Measurements from ENCODE around the gene ABCA3. TPM values are rescaled to one million over a fixed set of nuclear protein-coding genes. Genes with fewer than 3 reads are reported as not detected.
"Not testable (repeated sequence)": the region's sequence is repeated elsewhere in the genome, so short reads cannot be mapped to it uniquely, and the experiment has no call there.

The ABCA3 gene
- polyA plus RNA-seq, 5 donors, result 6.8 to 16.1 (median 7.3) TPM

DNA sequence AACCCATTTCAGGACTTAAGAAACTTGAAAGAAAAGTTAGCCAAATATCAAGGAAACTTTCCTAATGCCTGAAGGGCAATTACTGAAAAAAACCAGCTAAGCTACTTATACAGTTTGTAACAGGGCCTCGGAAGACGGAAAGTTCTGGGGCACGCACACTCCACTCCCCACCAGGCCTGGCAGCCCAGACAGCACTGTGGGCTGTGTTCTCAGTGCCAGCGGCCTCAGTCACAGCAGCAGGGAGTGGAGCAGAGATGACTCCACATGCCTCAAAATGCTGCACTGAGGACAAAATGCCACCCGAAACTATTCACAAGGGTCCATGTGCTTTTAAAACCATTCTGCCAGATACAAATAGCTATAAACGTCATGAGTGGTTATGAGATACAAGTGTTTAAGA is 82.8 kb downstream of the ABCA3 start:
- DNase-seq, result no peak

- no peak for DNase-seq
These were observed 83.9 kb downstream of the ABCA3 start for GRCh38 chr16:2256531-2257140.

GRCh38 chr16:2253293-2253692 is 87.2 kb downstream of the ABCA3 start:
- no peak for DNase-seq

GRCh38 chr16:2252806-2253148 is 87.8 kb downstream of the ABCA3 start:
- no peak for DNase-seq

DNA sequence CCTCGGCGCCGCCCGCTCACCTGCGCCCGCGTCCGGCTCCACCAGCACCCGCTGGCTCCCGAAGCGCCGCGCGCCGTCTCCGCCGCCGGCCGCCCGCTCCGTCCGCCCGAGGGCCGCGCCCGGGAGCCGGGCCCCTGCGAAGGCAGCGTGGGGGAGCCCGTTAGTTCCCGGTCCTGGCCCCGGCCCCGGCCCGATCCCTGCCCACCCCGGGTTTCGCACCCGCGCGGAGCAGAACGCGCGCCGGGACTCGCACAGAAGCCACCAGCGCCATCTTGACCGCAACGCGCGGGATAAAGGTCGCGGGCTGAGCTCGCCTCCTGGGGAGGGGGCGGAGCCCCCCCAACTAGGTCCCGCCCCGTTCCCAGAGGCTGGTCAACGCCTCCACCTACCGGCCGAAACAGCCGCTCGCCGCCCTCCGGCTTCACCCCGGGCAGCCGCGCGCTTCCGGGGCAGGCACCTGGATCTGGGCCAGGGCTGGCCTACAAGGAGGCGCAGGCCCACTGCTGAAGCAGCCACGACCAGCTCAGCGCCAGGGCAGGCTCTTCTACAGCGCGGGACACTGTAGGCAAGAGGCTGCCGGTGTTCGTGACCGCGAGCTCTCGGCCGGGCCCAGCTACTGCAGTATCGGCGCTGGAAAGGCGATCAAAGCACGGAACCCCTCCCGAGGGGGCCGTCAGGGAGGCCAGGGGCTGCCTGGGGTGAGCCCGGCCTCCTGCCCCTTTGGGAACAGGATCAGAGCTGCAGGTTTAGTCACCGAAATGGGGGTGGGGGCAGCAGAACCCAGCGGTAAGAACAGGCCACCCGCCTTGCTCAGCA is 89.0 kb downstream of the ABCA3 start, which contains the start of gene ECI1:
Gene ECI1 (minus strand): TSS at position 292 of the 816 bp plus-strand sequence. CDS start 21 bp downstream, at position 271.
- DNase-seq, result peak; percentile 95

DNA sequence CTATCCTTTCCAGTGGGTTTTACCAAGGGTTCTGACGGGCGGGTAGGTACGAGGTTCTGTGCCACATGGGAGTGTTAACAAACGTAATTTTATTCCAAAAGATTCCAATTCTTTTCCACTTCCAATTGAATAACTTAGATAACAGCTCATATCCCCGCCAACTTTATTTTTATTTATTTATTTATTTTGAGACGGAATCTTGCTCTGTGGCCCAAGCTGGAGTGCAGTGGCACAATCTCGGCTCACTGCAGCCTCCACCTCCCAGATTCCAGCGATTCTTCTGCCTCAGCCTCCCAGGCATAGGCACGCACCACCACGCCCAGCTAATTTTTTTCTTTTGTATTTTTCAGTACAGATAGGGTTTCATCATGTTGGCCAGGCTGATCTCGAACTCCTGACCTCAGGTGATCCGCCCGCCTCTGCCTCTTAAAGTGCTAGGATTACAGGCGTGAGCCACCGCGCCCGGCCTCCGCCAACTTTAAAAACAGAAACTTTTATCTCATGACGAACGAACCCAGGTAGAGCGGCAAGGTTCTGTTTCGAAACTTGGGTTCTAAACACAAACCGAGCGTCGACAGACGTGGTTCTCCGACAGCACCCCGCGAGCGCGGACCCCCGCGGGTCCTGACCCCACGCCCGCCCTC is 89.8 kb downstream of the ABCA3 start:
- DNase-seq, result no peak

GRCh38 chr16:2246301-2246885 is 94.1 kb downstream of the ABCA3 start:
- no peak for DNase-seq

DNA sequence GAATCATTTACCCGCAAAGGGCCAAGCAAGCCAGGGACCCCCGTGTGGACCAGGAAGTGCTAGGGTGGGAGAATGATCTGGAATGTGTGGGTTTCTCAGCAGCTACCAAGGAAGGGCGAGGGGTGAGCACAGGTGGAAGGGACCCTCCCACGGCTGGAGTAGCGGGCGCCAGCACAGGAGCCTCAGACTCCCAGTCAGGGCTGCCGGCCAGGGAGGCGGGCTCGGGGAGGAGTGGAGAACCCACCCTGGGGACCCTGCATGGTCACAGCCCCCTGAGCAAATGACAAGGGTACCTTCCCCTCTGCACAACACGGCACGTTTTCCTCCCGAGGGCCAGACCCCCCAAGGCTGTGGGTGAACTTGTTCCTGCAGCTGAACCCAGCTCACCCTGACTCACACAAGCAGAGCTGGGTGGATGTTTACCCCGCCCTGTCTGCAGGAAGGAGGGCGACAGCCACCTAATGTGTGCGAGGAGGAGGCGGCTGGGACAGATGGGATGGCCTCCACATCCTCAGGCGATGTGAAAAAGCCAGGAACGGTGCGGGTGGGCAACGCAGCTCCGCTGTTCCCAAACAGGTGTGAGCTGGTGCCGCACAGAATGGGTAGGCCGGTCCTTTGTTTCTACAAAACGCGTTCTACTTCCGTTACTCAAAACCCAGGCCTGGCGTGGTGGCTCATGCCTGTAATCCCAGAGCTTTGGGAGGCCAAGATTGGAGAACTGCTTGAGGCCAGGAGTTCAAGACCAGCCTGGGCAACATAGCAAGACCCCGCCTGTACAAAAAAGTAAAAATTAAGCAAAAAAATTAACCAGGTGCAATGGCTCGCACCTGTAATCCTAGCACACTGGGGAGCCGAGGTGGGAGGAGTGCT is 95.4 kb downstream of the ABCA3 start:
- no peak for DNase-seq

- no peak for DNase-seq
These were observed 96.2 kb downstream of the ABCA3 start for GRCh38 chr16:2244301-2244700.

- DNase-seq, result no peak
These were observed 96.7 kb downstream of the ABCA3 start for GRCh38 chr16:2243781-2244180.

DNA sequence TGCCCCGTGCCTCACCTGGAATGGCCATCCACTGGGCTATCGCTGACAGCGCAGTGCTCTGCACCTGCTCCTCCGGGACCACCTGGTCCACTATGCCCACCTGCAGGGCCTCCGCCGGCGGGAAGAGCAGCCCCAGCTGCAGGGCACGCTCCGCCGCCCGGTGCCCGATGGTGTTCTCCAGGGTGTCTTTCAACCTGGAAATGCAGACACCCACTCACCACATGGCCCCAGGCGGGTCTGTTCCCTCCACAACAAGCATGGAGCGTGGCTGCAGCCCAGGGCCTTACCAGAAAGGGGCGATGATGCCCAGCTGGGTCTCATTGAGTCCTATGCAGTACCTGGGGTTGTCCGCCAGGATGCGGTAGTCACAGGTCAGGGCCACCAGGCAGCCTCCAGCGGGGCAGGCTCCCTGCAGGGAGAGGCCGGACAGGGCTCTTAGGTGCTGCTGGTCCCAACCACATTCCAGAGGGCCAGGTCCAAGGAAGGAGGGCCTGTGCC is 97.4 kb downstream of the ABCA3 start:
- no peak for DNase-seq

- DNase-seq, result no peak
These were observed 97.9 kb downstream of the ABCA3 start for GRCh38 chr16:2242598-2242997.

- DNase-seq, result not testable (repeated sequence)
These were observed 100.2 kb downstream of the ABCA3 start for GRCh38 chr16:2240331-2240730.

DNA sequence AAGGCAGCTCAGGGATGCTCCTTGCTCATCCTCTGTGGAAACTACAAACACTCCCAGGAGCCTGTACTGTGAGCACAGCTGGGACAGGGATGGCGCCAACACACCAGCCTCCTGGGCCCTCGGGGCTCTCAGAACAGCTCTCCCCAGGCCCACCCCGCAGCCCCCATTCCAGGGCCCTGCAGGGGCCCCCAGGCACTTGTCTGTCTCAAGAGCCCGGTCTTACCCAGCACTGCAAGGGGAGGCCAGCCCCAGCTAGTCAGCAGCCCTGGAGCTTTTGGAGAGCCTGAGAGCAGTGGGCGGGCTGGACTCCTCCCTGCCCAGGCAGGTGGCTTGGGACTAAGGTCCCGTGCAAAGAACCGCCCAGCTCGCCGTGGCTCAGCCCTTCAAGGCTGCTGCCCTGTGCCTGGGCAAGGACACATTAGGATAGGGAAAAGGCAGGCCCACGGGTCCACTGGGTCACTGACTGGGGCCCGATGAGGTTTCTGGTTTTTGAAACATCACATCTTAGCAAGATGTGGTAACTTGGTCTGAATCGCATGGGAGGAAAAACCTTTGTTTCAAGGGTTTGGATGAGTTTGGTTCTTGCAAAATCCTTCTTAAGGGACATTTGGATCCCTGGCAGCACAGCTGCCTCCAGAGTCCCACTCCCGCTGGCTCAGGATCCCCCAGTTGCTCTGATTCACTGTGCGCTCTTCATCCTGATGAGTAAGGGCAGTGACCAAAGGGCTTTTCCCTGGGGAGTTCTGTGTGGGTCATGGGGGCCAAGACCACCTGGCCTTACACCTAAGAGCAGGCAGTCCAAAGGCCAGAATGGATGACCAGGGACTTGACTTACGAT is 101.5 kb downstream of the ABCA3 start:
- no peak for DNase-seq

GRCh38 chr16:2238150-2238837 is 102.2 kb downstream of the ABCA3 start:
- DNase-seq, result no peak

DNA sequence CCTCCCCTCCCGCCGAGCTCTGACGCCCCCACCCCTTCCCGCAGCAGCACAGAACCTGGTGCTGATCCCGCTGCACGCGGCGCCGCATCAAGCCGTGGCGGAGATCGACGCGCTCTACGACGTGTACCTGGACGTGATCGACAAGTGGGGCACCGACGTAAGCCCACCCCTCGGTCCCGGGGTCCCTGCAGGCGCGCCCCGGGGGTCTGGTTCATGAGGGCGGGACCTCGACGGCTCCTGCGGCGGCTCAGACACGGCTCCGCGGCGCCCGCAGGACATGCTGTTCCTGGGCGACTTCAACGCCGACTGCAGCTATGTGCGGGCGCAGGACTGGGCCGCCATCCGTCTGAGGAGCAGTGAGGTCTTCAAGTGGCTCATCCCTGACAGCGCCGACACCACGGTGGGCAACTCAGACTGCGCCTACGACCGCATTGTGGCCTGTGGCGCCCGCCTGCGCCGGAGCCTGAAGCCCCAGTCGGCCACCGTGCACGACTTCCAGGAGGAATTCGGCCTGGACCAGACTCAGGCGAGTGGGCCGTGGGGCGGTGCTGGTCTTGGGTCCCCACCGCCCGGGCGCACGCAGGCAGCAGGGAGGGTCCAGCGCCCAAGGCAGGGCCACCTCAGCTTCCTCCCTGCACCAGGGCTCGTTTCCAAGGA is 102.9 kb downstream of the ABCA3 start:
- no peak for DNase-seq

DNA sequence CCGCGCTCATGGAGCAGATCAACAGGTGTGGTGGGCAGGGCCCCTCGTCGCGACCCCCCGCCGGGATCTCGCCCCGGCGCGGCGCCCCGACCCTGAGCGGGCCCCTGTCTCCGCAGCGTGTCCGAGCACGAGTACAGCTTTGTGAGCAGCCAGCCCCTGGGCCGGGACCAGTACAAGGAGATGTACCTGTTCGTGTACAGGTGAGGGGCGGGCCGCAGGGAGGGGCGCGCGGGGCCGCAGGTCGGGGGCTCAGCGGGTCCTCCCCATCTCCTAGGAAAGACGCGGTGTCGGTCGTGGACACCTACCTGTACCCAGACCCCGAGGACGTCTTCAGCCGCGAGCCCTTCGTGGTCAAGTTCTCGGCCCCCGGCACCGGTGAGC is 103.4 kb downstream of the ABCA3 start:
- DNase-seq, result no peak

- no peak for DNase-seq
These were observed 104.0 kb downstream of the ABCA3 start, which contains the start of gene DNASE1L2 for GRCh38 chr16:2236337-2237101. Gene DNASE1L2, plus strand, starts transcription at chr16:2236444. Its CDS starts 373 bp downstream, at chr16:2236817.
